Stimulated activated CD4-positive, alpha-beta T cell treated with anti-CD3 and anti-CD28 coated beads, TNF-alpha, amount 100 ng/mL, for 24 hours (primary cell): ENCODE data around the gene SLC35G3.
"Not testable (repeated sequence)": the region's sequence is repeated elsewhere in the genome, so short reads cannot be mapped to it uniquely, and the experiment has no call there.

Source experiments
- DNase-seq, 3 experiments: peaks; one replicate each; pipeline ENCODE4 v3.0.0-alpha.2; 2020; ENCODE audit warnings: low read depth in 3 of 3

Gene SLC35G3

DNA sequence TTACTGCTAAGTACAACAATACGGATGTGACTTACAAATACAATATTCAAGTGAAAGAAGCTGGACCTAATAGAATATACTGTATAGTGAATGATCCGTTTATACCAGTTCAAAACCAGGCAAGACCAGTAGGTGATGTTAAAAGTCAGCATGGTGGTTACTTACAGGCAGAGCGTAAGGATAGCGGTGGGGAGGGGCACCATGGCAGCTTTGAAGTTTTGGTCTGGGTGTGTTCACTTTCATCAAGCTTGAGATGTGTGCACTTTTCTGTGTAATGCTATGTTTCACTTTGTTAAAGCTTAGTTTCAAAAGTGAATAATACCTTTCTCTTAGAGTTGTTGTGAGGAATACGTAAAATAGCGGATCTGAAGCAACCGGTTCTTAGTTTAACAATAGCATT, 16.5 kb upstream of the SLC35G3 start:
- no peak for DNase-seq

DNA sequence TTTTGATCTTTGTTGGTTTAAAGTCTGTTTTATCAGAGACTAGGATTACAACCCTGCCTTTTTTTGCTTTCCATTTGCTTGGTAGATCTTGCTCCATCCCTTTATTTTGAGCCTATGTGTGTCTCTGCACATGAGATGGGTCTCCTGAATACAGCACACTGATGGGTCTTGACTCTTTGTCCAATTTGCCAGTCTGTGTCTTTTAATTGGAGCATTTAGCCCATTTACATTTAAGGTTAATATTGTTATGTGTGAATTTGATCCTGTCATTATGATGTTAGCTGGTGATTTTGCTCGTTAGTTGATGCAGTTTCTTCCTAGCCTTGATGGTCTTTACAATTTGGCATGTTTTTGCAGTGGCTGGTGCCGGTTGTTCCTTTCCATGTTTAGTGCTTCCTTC, 8.4 kb upstream of the SLC35G3 start:
- DNase-seq: not testable (repeated sequence)

DNA sequence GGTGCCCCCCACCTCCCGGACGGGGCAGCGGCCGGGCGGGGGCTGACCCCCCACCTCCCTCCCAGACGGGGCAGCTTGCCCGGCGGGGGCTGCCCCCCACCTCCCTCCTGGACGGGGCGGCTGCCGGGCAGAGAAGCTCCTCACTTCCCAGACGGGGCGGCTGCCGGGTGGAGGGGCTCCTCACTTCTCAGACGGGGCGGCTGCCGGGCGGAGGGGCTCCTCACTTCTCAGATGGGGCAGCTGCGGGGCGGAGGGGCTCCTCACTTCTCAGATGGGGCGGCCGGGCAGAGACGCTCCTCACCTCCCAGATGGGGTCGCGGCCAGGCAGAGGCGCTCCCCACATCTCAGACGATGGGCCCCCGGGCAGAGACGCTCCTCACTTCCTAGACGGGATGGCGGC, 869 bp upstream of the SLC35G3 start:
- DNase-seq: not testable (repeated sequence)

DNA sequence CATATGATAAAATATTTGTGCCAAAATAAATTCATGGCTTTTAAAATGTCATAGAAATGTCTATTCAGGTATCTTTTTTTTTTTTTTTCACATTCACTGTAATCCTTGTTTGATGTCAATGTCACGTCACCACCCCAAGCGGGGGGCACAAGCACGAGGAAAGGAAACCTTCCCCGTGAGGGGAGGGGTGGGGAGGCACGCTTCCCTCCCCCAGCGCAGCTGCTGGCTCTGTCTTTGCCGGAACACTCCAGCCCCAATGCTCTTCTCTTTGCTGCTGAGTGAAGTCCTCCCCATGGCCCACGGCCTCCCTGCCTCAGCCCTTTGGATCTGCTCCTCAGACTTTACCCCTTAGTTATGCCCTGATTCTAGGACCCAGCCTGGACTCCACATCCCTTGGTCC, 1.5 kb downstream of the SLC35G3 start:
- DNase-seq: no peak

DNA sequence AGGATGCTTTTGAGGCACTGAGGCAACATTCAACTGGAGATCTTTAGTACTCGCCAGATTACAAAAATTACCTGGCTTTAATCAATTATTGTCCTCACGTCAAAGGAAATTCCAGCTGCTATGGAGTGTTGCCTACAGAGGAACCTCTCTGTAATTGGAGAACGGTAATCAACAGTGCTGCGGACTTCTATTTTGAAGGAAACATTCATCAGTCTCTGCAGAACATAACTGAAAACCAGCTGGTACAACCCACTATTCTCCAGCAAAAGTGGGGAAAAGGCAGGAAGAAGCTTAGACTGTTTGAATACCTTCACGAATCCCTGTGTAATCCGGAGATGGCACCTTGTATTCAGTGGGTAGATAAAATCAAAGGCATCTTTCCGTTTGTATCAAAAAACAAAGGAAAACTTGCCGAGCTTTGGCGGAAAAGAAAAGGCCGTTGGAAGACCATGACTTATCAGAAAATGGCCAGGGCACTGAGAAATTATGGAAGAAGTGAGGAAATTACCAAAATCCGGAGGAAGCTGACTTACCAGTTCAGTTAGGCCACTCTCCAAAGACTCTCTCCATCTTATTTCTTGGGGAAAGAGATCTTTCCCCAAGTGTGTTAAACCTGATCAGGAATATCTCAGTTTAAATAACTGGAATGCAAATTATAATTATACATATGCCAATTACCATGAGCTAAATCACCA, 3.0 kb downstream of the SLC35G3 start:
- DNase-seq: no peak

DNA sequence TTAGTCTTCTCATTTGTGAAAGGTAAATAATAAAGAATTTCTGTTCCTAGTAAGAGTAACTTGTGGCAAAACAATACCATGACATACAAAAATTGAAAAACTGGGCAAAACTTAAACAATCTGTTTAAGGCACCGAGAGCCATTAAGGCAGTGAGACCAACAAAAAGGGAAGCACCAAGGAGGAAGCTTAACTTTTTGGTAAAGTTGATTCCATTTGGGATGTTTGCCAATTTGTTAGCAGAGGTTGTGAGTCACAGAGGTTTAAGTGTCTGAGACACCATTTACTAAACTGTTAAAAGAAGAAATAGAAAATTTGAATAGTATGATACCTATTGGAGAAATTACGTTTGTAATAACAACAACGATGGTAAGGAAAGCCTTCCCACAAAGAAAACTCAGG, 4.9 kb downstream of the SLC35G3 start:
- no peak for DNase-seq

DNA sequence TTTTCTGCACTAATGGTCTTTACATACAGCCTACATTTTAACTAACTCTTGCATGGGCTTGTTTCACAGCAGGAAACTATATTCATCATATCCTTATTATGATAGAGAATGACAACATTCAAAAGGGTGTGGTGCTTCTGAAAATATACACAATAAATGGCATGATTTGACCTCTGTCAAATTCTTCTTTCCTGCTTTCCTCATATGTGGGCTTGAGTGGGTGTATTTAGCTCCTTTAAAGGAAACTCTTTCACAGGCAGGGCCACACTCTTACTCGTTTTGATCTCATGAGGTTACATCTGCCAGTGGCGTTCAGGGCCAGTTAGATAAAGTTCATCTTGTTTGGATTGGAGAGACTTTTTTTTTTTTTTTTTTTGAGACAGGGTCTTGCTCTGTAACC, 6.1 kb downstream of the SLC35G3 start:
- DNase-seq: no peak

DNA sequence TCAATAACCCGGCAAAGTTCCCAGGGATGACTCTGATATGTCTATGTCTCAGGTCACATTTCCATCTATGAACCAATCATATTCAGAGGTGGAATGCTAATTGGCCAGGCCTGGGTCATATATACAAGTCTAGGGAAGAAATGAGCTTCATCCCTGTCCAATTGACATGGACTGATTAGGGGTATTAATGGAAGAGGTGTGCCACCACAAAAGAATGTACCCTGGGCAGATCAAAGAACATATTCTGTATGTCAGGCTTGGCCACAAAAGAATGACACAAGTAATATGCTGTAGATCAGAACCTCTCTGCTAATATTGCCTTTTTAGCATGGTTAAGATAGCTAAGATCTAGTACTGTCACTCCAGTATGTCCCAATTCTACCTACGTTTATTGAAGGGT, 6.7 kb downstream of the SLC35G3 start:
- no peak for DNase-seq

DNA sequence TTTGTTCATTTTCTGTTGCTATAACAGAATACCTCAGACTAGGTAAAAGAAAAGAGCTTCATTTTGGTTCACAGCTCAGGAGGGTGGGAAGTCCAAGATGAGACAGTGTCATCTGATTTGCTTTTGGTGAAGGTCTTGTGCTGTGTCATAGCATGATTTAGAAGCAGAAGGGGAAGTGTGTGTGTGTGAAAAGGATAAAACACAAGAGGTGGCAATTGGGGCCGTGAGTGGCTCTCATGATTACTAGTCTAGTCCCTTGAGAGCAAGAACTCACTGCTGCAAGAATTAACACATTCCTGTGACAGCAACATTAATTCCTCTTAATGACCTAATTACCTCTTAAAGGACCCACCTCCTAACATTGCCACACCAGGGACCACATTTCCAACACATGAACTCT, 8.3 kb downstream of the SLC35G3 start:
- DNase-seq: no peak

DNA sequence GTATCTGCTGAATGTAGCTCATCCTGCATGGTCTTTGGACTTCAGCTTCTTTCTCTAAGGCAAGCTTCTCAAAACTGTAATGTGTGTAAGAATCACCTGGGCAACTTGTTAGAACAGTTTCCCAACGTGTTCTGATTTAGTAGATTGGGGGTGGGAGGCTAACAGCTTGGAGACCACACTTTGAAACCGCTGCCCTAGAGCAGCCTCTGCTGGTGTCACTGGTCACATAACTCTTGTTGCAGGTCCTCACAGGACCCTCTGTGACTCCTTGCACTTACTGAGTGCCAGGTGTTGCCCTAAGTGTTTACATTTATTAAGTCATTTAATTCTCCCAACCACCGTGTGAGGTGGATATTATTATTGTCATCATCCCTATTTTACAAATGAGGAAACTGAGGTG, 9.9 kb downstream of the SLC35G3 start:
- DNase-seq: no peak

DNA sequence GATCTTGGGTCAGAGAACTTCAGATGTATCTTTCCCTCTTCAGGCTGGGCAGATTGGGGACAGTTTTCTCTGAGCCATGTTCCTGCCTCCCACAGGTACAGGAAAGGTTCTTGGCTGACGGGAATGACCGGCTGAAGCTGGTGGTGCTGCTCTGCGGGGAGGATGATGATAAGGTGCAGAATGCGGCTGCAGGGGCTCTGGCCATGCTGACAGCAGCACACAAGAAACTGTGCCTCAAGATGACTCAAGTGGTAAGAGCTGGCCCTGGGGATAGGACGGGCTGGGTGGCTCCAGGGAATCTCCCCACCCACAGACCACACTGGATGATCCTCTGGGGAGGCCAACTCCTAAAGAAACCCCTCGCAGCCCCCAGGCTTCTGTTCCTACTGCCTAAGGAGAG, 10.9 kb downstream of the SLC35G3 start:
- no peak for DNase-seq

DNA sequence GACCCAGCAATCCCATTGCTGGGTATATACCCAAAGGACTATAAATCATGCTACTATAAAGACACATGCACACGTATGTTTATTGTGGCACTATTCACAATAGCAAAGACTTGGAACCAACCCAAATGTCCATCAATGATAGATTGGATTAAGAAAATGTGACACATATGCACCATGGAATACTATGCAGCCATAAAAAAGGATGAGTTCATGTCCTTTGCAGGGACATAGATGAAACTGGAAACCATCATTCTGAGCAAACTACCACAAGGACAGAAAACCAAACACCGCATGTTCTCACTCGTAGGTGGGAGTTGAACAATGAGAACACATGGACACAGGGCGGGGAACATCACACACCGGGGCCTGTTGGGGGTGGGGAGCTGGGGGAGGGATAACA, 14.8 kb downstream of the SLC35G3 start:
- DNase-seq: not testable (repeated sequence)

DNA sequence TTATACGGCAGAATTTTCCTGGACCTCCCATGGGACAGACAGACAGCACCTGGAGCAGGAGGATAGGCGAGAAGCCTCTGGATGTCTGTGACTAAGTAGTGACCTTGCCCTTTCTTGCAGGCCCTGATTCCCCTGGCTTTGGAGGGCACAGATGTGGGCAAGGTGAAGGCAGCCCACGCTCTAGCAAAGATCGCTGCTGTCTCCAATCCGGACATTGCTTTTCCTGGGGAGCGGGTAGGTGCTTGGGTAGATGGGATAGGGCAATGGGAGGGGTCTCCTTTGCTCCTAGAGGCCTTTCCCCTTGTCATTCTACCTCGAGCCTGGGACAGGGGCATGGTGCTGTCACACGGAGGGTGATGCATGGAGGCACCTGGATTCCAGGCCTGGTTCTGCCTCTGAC, 17.3 kb downstream of the SLC35G3 start:
- DNase-seq: no peak

DNA sequence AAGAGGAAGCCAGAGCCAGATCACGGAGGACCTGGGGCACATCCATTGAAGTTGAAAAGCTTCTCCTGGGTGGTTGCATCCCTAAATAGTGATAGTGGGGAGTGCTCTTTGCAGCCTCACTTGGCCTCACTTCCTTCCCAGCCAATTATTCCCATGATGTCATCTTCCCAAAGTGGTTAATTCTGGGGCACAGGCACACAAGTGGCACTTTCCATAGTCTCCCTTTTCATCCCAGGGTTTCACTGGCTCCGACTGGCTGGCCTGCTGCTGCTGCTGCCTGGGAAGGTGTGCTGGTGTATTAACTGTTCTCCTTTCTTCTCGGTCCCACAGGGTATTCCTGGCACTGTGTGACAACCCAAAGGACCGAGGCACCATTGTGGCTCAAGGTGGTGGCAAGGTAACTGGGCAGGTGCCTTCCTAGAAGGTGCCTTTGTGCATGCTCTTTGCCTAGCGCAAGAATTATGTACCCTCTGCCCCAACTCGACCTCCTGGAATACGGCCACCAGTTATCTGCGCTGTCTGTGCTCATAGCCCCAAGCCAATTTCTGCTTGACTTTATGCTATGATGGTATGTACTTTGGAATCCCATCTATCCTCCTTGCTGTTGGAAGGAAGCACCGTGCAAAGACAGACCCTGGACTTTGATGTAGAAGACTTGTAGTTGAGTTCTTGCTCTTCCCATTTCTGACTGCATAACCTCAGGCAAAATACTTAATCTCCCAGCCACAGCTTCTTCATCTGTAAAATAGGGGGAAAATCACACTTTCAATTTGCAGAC, 18.4 kb downstream of the SLC35G3 start:
- DNase-seq: no peak

DNA sequence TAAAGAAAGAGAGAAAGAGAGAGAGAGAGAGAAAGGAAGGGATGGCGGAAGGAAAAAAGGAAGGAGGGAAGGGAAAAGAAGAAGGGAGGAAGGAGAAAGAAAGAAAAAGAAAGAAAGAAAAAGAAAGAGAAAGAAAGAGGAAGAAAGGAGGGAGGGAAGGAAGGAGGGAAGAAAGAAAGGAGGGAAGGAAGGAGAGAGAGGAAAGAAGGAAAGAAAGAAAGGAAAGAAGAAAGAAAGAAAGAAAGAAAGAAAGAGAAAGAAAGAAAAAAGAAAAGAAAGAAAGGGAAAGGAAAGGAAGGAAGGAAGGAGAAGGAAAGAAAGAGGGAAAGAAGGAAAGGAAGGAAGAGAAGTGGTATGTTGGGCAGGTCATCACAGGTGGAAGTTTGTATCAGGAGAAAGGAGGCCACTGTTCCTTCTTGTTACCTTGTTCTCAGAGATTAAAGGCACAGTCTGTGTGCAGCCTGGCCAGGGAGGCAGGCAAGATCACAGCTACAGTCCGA, 19.3 kb downstream of the SLC35G3 start:
- DNase-seq: no peak

DNA sequence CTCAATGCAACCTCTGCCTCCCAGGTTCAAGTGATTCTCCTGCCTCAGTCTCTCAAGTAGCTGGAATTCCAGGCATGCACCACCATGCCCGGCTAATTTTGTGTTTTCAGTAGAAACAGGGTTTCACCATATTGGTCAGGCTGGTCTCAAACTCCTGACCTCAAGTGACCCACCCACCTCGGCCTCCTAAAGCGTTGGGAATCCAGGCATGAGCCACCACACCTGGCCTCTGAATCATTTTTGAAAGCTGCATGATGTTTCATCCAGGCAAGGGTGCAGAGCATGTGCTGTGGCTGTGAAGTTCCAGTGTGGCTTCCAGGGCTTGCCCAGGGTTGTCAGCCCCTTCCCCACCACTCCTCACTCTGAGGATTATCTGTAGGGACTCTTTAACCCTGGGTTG, 21.9 kb downstream of the SLC35G3 start:
- not testable (repeated sequence) for DNase-seq

DNA sequence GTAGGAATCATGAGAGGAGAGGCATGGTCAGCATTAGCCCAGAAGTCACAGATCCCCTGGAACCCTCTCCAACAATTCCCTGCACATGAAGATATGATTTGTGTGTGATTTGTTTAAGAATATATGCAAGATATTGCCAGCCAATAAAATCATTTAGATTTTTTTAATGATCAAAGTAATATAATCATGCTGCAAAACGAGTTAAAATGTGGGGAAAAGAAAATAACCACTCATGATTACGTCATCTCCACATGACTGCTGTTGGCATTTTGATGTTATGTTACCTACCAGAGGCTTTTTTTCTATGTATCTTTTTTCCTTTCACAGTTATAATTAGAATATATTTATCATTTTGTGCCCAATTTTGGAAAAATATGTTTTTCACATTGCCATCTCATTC, 22.4 kb downstream of the SLC35G3 start:
- no peak for DNase-seq

DNA sequence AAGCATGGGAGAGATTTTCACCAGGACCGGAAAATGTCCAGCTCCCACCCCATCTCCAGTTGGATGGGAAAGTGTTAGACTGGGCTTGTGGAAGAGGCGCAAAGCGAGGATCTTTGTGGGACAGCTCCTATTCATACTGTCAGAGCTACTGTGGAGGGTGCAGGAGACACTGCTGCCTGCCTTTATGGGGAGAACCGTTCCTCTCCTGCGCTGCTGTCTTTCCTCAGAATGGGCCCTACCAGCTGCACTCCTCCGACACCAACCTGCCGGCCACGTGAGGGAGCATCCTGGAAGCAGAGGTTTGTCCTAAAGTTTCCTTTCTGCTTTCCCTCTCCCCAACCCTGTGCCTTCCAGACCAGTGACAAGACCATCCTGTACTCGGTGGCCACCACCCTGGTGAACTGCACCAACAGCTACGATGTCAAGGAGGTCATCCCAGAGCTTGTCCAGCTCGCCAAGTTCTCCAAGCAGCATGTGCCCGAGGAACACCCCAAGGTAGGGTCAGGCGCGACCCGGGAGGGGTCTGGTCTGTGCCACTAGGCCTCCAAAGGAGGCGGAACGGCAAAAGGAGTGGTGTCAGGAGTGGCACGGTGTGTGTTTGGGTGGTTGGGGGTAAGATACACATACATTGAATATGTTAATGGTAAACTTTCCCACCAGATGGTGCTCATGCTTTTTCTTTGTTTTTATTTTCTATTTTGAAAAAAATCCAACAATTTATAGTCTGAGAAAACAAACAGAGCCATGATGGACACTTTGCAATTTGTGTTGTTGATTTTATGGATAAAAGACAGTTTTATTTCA, 23.0 kb downstream of the SLC35G3 start:
- DNase-seq: no peak

DNA sequence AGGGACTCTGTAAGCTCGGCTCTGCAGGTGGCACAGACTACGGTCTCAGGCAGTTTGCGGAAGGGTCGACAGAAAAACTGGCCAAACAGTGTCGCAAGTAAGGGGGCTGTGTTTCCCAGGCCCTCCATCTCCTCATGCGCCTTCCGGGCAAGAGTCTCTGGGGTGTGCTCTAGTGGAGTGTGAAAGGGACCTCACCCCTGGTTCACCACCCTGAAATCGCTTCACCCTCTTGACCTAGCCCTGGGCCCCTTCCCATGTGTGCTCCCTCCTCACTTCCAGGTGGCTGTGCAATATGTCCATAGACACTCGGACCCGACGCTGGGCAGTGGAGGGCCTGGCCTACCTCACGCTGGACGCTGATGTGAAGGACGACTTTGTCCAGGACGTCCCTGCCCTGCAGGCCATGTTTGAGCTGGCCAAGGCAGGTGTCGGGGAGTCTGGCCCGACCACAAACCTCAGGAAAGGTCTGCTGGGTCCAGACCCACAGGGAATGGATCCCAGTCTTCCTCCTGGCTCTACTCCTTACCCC, 24.3 kb downstream of the SLC35G3 start:
- DNase-seq: no peak

DNA sequence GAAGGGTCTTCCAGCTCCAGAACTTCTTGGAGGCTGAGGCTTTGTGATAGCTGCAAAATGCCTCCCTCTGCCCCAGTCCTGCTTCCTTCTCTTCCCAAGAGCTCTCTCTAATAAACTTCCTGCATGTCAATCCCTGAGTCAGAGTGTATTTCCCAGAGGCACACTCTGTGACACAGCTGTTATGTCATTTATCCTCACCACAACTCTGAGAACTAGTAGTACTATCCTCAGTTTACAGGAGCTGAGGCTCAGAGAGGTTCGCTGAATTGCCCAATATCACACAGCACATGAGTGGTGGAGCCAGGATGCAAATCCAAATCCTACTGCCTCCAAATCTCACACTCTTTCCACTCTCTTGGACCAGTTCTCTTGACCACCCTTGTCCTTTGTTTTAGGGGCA, 26.5 kb downstream of the SLC35G3 start:
- DNase-seq: no peak

DNA sequence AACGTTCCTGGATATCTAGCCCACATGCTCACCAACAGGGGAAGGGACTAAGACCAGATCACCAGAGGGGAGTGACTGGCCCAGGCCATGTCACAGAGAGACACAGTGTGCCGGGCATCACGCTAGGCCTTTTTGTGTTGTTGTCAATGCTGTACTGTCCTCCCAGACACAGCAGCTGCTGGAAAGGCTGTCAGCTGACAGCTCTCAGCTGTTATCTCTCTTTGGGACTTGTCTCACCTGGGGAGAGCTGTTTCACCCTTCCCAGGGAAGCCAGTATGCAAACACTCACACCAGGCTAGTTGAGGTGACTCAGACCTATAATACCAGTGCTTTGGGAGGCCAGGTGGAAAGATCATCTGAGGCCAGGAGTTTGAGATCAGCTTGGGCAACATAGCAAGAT, 27.1 kb downstream of the SLC35G3 start:
- no peak for DNase-seq

DNA sequence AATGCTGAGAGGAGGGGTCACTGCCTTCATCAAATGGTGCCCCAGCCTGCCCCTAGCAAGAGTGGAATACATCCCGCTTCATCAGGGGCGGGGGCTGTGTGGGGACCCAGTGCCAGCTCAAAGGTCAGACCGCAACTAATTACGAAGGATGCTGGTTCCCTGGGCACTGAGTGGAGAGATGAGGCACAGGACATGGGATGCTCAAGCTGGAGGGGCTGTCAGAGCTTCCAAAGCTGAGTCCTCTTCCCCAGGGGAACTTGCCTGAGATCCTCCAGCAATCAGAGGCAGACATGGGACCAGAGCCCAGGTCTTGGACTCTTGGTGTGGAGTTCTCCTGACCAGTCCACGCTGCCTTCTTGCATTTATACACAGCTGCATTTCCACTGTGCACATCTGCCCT, 27.7 kb downstream of the SLC35G3 start:
- no peak for DNase-seq
